GM19324 (cell line): ENCODE data around the gene GAL3ST3.
A peak's percentile ranks its signal among the peaks of the same experiment; 100 is the strongest.
"Not testable (repeated sequence)": the region's sequence is repeated elsewhere in the genome, so short reads cannot be mapped to it uniquely, and the experiment has no call there.

ENCODE experiments used
- ATAC-seq: cut with Tn5 transposase; IDR thresholded peaks from one replicate; pipeline ENCODE4 v1.9.1; 2021; ENCODE audit warnings: mild to moderate bottlenecking, moderate library complexity; ENCODE audit not compliant: unreplicated experiment, low FRiP score

The GAL3ST3 gene

DNA sequence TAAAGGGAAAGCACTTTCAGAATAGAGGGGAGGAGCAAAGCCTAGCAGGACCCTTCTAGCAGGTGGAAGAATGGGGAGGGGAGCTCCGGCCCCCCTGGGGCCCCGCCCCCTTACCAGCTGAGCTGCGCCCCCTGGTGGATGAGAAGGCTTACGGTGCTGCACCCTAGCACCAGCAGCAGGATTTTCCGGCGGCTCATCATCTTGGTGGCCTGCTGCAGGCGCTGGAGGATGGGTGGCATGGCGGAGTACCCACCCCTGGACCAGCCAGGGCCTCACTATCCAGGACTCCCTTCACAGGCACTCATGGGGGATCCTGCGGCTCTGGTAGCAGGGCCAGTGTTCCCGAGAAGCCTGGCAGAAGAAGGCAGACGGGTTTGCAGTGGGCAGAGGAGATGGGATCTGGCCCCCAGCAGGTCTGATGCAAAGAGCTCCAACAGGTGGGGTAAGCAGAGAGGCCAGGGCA lies 3.8 kb downstream of the GAL3ST3 start:
- peak; percentile 47 for ATAC-seq

- no peak for ATAC-seq
Measured at GRCh38 chr11:66044757-66045156, 4.2 kb downstream of the GAL3ST3 start.

DNA sequence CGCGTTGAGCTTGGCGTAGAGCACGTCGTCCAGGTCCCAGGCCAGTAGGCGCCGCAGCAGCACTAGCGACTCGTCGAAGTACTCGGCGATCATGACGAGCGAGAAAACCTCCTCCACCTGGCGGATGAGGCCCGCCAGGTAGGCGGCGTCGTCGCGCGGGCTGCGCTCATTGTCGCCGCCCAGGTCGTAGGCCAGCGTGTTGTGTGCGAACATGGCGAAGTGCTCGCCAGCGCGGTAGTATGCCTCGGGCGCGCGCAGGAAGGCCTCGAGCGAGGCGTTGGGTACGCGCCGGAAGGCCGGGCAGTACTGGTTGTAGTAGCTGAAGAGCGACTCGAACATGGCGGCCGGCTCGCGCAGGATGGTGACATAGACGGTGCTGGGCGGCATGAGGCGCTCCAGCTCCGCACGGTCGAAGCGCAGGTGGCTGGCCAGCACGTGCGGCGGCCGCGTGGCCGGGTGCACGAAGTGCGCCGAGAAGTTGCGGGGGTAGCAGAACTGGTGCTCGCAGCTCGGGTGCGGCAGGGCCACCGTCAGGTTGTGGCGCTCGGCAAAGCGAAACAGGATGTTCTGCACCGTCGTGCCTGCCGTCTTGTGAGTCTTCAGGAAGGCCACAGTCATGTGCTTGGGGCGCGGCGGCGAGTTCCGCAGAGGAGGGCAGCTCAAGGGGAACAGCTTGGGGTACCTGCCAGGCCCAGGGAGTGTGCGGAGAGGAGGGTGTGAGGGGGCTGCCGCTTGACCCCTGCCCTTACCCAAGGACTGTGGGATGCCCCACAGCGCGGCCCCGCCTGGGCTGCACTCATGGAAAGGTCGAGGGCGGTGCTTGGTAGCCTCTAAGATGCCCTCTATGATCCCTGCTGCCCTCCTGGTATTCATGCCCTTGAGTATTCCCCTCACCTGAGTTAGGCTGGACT lies 5.7 kb downstream of the GAL3ST3 start:
- no peak for ATAC-seq

DNA sequence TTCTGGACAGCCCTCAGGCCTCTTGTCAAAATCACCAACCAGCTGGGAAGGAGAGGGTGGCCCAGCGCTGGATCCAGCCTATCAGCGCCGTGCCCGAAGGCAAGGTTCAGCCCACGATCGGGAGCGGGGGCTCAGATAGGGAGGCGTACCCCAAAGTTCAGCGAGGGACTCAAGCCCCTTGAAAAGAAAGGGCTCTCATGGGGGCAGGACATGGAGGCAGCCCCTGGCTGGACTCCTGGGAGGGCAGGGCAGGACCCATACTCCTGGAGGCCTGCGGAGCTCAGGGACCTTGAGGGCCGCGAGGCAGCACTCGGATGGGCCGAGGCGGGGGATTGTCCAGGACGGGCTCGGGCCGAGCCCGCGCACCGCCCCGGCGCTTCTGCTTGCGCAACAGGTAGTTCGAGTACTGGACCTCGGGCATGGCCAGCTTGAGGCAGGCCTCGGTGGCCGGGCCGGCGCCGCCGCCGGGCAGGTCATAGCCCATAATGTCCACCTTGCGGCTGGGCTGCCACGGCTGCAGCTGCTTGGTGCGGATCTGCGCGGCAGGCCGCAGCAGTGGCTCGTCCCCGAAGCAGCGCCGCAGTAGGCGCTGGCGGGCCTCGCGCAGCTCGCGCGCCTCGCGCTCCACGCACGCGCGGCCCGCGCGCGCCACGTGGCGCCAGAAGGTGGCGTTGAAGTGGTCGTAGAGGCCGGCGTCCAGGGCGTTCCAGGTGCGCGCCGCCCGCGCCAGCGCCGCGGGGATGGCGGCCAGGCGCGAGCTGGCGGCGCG lies 6.5 kb downstream of the GAL3ST3 start:
- no peak for ATAC-seq

- no peak for ATAC-seq
Measured at GRCh38 chr11:66039765-66040164, 9.2 kb downstream of the GAL3ST3 start.

GRCh38 chr11:66037327-66037726 lies 11.6 kb downstream of the GAL3ST3 start:
- ATAC-seq, result no peak

DNA sequence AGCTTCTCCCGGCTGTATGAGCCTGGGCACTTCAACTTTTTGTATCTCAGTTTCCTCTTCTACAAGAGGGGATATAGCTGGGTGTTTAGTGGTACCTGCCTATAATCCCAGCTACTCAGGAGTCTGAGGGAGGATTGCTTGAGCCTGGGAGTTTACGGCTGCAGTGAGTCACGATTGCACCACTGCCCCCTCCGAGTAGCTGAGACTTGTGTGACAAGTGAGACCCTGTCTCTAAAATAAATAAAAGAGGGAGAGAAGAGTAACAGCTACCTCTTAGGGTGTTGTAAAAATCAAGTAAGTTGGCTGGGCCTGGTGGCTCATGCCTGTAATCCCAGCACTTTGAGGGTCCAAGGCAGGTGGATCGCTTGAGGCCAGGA lies 12.6 kb downstream of the GAL3ST3 start:
- no peak for ATAC-seq

DNA sequence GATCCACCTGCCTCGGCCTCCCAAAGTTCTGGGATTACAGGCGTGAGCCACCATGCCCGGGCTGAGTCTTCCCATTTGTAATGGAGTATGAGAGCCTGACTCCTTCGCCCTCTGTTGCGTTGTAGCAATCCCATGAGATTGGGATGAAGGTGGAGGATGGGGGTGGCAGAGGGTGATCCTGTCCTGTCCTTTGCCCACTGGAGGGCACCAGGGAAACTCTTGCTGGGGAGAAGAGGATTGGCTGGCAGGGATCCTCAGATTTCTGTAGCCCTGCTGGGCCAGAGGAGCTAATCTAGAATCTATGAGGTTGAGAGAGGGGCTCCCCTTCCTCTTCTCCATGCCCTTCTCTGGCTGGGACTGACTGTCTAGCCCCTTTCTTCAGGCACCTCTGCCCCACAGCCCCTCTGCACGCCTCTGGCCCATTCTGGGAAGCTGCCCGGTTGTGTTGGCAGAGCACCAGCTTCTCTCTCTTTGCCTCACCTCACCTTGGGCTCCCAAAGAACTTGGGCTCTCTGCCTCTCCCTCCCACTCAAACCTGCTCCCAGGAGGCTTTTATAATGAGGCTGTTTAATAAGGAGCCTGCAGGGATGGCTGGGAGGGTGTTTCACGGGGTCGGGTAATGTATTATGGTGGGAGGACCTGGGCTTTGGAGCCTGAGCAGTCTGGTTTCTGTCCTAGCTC lies 13.2 kb downstream of the GAL3ST3 start:
- no peak for ATAC-seq

GRCh38 chr11:66032957-66033735 lies 15.8 kb downstream of the GAL3ST3 start:
- no peak for ATAC-seq

DNA sequence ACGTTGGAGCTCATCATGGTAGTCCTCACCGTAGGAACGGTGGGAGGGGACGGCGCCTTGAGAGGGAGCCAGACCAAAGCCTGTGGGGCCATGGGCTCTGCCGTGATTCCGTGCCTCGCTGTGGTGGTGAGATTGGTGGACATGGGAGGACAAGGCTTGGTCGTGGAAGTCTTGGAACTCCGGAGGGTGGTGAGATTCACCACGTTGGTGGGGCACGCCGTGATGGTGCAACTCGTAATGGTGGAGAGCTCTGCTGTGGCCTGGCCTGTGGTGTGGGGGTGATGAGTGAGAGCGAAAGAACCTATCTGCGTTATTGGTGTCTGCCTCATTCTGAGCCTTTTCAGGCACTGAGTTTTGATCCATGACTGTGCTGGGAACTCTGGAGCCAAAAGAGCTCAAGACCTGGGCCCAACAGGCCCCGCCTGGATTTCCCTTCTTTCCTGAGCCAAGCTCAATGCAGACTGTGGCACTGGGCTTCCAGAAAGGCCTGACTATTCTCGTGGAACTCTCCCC lies 22.9 kb downstream of the GAL3ST3 start, which contains the start of gene CATSPER1:
CATSPER1 (minus strand) TSS at position 463 of the 513 bp plus-strand sequence; CDS start at position 363, 100 bp downstream.
- ATAC-seq, result no peak

DNA sequence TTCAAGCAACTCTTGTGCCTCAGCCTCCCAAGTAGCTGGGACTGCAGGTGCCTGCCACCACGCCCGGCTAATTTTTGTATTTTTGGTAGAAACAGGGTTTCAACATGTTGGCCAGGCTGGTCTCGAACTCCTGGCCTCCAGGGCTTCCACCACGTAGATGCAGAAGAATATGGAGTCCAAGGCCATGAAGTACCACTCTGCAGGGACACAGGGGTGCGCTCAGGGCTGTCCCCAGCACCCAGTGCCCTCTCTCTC lies 25.8 kb downstream of the GAL3ST3 start:
- ATAC-seq, result not testable (repeated sequence)

- ATAC-seq, result no peak
Measured at GRCh38 chr11:66022401-66023185, 26.4 kb downstream of the GAL3ST3 start.

- no peak for ATAC-seq
Measured at GRCh38 chr11:66020618-66021357, 28.2 kb downstream of the GAL3ST3 start.

- ATAC-seq, result no peak
Measured at GRCh38 chr11:66020212-66020611, 28.7 kb downstream of the GAL3ST3 start.

GRCh38 chr11:66017321-66017720 lies 31.6 kb downstream of the GAL3ST3 start:
- no peak for ATAC-seq

GRCh38 chr11:66016793-66017177 lies 32.2 kb downstream of the GAL3ST3 start:
- no peak for ATAC-seq

DNA sequence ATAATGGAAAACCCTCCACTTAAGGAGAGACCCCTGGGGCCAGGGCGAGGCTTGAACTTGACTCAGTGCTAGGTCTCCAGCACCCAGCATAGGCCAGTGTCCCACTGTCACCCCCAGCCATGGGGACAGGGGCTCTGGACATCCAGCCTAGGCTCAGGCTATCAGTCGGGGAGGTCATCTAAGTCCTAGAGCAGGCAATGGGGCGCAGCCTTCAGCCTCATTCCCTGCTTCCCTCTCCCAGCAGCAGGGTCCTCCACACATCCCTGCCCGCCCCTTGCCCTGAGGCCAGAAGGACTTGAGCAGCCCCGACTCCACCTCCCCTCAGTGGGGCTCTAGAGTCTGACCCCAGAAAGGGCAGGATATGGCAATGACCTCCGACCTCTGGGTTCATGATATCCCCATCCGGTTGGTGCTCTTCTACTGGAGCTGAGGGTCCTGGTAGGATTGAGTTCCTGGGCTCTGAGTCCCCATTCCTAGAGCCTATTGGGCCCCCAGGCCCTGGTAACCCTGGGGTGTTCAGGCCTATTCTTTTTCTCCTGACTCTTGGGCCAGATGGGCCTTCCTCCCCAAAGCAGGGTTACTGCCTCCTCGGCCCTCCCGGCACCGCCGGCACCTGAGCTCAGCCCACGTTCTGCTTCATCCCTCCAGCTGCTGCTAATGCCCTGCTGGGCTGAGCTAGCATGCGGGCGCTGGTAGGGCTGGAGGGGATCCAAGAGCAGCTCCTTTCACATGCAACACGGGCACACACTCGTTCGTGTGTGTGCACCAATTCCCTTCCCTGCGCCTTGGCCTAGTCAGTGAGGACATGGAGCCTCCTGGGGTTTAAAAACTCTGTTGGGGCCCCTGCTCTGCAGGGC lies 32.8 kb downstream of the GAL3ST3 start:
- no peak for ATAC-seq

- no peak for ATAC-seq
Measured at GRCh38 chr11:66015454-66015881, 33.5 kb downstream of the GAL3ST3 start.
